Neural cell (in vitro differentiated cells): ENCODE data around the gene KIF5B. TPM values are rescaled to one million over a fixed set of nuclear protein-coding genes. Genes with fewer than 3 reads are reported as not detected.

Experiments
- H2AFZ ChIP-seq: fragments of 200-600, 300-800 bp; sonication (generic), shearing (Covaris generic); 2 replicates; pipeline ENCODE4 v1.6.0; 2014; ENCODE audit warnings: low read depth, mild to moderate bottlenecking, antibody characterized with exemption, low read length, moderate library complexity
- H3F3A ChIP-seq: fragments of 200-600 bp; shearing (Covaris generic); 2 replicates; pipeline ENCODE4 v1.6.1; 2016; ENCODE audit warnings: mild to moderate bottlenecking, moderate library complexity, mixed read lengths, antibody characterized with exemption, low read length; ENCODE audit not compliant: insufficient read depth, poor library complexity, severe bottlenecking
- H3K27ac ChIP-seq: fragments of 200-600, 300-800 bp; sonication (generic), shearing (Covaris generic); 2 replicates; pipeline ENCODE4 v1.5.1; 2014; ENCODE audit warnings: mild to moderate bottlenecking, low read length, moderate library complexity
- H3K27me3 ChIP-seq: fragments of 300-800, 200-600 bp; sonication (generic), shearing (Covaris generic); 2 replicates; pipeline ENCODE4 v1.6.0; 2014; ENCODE audit warnings: mild to moderate bottlenecking, low read depth, low read length, moderate library complexity; ENCODE audit not compliant: insufficient read depth
- H3K36me3 ChIP-seq: fragments of 300-800, 200-600 bp; sonication (generic), shearing (Covaris generic); 2 replicates; pipeline ENCODE4 v1.5.1; 2014; ENCODE audit warnings: mild to moderate bottlenecking, antibody characterized with exemption, low read length, moderate library complexity; ENCODE audit not compliant: insufficient read depth
- H3K4me2 ChIP-seq: fragments of 300-800, 200-600 bp; sonication (generic), shearing (Covaris generic); 2 replicates; pipeline ENCODE4 v1.6.0; 2014; ENCODE audit warnings: mild to moderate bottlenecking, low read length
- H3K4me3 ChIP-seq: fragments of 300-800, 200-600 bp; sonication (generic), shearing (Covaris generic); 2 replicates; pipeline ENCODE4 v1.5.1; 2014; ENCODE audit warnings: mild to moderate bottlenecking, low read length, moderate library complexity
- H3K79me2 ChIP-seq: fragments of 200-600 bp; shearing (Covaris generic); replicated peaks from 2 replicates; pipeline ENCODE4 v1.6.0; 2014; ENCODE audit warnings: mild to moderate bottlenecking, low read length, moderate library complexity; ENCODE audit not compliant: insufficient read depth
- H3K9ac ChIP-seq: fragments of 300-800, 200-600 bp; sonication (generic), shearing (Covaris generic); 2 replicates; pipeline ENCODE4 v1.6.1; 2016; ENCODE audit warnings: mild to moderate bottlenecking, low read length, mixed read lengths
- H3K9me2 ChIP-seq: fragments of 200-600 bp; shearing (Covaris generic); 2 replicates; pipeline ENCODE4 v1.6.1; 2016; ENCODE audit warnings: mild to moderate bottlenecking, low read length, mixed read lengths; ENCODE audit not compliant: insufficient read depth
- H3K9me3 ChIP-seq: fragments of 200-600, 300-800 bp; sonication (generic), shearing (Covaris generic); 2 replicates; pipeline ENCODE4 v1.6.1; 2016; ENCODE audit warnings: mild to moderate bottlenecking, mixed run types, low read length, moderate library complexity, mixed read lengths
- H4K20me1 ChIP-seq: fragments of 200-600 bp; shearing (Covaris generic); 2 replicates; pipeline ENCODE4 v1.6.1; 2016; ENCODE audit warnings: mild to moderate bottlenecking, mixed run types; ENCODE audit not compliant: insufficient read depth
- EP300 ChIP-seq: fragments of 450-650 bp; conservative IDR thresholded peaks from 2 replicates; pipeline ENCODE4 v1.6.1; 2014; ENCODE audit warnings: antibody characterized with exemption, mild to moderate bottlenecking, moderate library complexity; ENCODE audit not compliant: poor library complexity, severe bottlenecking
- EZH2 ChIP-seq: fragments of 200-600, 300-800 bp; shearing (Covaris generic), sonication (generic); IDR thresholded peaks from 2 replicates; pipeline ENCODE4 v1.6.1; 2014; ENCODE audit warnings: antibody characterized with exemption, low read length, borderline replicate concordance, mild to moderate bottlenecking; ENCODE audit not compliant: insufficient read depth, poor library complexity, severe bottlenecking
- MXI1 ChIP-seq: fragments of 450-650 bp; conservative IDR thresholded peaks from 2 replicates; pipeline ENCODE4 v1.6.1; 2014; ENCODE audit warnings: antibody characterized with exemption, mild to moderate bottlenecking; ENCODE audit not compliant: poor library complexity, severe bottlenecking
- POLR2AphosphoS5 ChIP-seq: IDR thresholded peaks from 2 replicates; pipeline ENCODE4 v1.6.1; 2012
- RAD21 ChIP-seq: fragments of 450-650 bp; conservative IDR thresholded peaks from 2 replicates; pipeline ENCODE4 v1.6.1; 2014; ENCODE audit warnings: antibody characterized with exemption, mild to moderate bottlenecking, moderate library complexity
- SMC3 ChIP-seq: fragments of 450-650 bp; conservative IDR thresholded peaks from 2 replicates; pipeline ENCODE4 v1.6.1; 2014; ENCODE audit warnings: antibody characterized with exemption, mild to moderate bottlenecking, moderate library complexity; ENCODE audit not compliant: poor library complexity
- TAF1 ChIP-seq: IDR thresholded peaks from 2 replicates; pipeline ENCODE4 v1.6.1; 2012; ENCODE audit warnings: low read depth
- polyA plus RNA-seq: library from polyadenylated mRNA; depleted of rRNA; stranded (reverse); fragments of >200 nt; gene quantifications from 2 replicates; pipeline ENCODE4 v1.2.3, GENCODE V29; 2014
- TF ChIP-seq, protein P1 (sequence below): IDR thresholded peaks from 2 replicates; pipeline ENCODE4 v1.6.1; 2012; ENCODE audit warnings: borderline replicate concordance
- TF ChIP-seq, protein P2 (sequence below): fragments of 450-650 bp; IDR thresholded peaks from 2 replicates; pipeline ENCODE4 v1.5.1; 2014; ENCODE audit warnings: antibody characterized with exemption, mild to moderate bottlenecking, moderate library complexity; ENCODE audit not compliant: poor library complexity, severe bottlenecking

Gene KIF5B
- polyA plus RNA-seq, 1 donor from 2014 or later: 96.3 TPM

DNA sequence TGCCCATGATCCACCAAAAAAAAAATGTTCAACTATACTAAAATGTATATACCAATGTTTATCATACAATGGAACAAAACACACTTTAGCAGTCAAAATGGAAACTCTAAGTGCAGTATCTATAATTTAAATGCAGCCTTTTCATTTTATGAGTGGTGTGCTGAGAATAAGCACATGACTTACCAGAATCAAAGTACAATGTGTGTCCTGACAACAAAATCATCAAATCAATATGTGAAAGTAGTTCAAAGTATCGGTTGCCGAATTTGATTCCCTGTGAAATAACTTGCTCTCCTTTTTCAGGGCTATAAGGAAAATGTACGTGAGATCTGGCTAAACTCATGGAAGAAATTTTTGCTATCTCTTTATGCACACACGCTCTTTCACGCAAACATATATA is 16.9 kb upstream of the KIF5B start:
- no peak for TF ChIP-seq EP300
- Histone ChIP-seq H3K4me2 (no peak overlapping the region), H4K20me1 (no peaks in the 10 kb centered on the region), H3K9ac (no peak overlapping the region), H3F3A (no peaks in the 10 kb centered on the region), H3K9me2 (no peaks in the 10 kb centered on the region), H3K79me2 (no peaks in the 10 kb centered on the region), H3K36me3 (no peaks in the 10 kb centered on the region), H2AFZ (no peak overlapping the region), H3K4me3 (no peak overlapping the region), H3K27me3 (no peaks in the 10 kb centered on the region), H3K27ac (no peak overlapping the region), H3K9me3 (no peaks in the 10 kb centered on the region)

DNA sequence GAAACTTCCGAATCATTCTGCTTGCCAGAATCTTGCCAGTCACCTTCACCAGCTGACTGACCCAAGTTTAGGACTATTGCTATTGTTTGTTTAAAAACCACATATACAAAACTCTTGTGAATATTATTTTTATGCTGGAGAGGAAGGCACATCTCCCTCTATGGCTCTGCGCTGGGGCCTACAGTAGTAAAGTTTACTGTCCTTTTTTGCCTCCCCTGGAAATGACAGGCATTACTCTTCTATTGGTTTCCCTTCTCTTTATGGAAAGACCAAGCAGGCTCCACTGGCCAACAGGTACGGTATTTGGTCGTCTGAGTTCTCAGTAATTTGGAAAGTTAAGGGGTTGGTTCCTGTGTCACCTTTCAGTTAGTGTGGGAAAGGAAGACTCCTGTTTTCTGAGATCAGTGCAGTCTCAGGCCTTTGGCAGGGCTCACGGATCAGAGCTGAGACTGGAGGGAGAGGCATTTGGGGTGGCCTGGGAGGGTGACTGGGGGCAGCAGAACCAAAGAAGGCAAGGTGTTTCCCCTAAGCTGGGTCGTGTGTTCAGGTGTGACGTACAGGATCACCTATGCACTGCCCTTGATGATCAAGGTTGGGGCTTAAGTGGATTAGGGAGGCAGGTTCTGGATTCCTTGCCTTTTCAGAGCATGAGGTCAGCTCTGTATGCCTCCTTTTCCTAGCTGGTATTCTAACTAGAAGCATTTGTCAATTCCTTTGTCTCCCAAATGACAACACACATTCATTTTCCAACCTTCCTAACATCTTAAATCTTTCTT is 16.0 kb upstream of the KIF5B start:
- H3K4me3 ChIP-seq: no peak overlapping the region
- no peaks in the 10 kb centered on the region for H3K9me2 ChIP-seq
- no peak overlapping the region for H3K27ac ChIP-seq
- H3F3A ChIP-seq: no peaks in the 10 kb centered on the region
- H4K20me1 ChIP-seq: no peaks in the 10 kb centered on the region
- H3K79me2 ChIP-seq: no peaks in the 10 kb centered on the region
- no peaks in the 10 kb centered on the region for H3K9me3 ChIP-seq
- no peak overlapping the region for H3K4me2 ChIP-seq
- no peak overlapping the region for H2AFZ ChIP-seq
- no peak overlapping the region for H3K9ac ChIP-seq
- no peaks in the 10 kb centered on the region for H3K36me3 ChIP-seq
- no peak for TF ChIP-seq RAD21
- no peak for TF ChIP-seq MXI1
- no peak for TF ChIP-seq SMC3
- TF ChIP-seq, protein P1, sequence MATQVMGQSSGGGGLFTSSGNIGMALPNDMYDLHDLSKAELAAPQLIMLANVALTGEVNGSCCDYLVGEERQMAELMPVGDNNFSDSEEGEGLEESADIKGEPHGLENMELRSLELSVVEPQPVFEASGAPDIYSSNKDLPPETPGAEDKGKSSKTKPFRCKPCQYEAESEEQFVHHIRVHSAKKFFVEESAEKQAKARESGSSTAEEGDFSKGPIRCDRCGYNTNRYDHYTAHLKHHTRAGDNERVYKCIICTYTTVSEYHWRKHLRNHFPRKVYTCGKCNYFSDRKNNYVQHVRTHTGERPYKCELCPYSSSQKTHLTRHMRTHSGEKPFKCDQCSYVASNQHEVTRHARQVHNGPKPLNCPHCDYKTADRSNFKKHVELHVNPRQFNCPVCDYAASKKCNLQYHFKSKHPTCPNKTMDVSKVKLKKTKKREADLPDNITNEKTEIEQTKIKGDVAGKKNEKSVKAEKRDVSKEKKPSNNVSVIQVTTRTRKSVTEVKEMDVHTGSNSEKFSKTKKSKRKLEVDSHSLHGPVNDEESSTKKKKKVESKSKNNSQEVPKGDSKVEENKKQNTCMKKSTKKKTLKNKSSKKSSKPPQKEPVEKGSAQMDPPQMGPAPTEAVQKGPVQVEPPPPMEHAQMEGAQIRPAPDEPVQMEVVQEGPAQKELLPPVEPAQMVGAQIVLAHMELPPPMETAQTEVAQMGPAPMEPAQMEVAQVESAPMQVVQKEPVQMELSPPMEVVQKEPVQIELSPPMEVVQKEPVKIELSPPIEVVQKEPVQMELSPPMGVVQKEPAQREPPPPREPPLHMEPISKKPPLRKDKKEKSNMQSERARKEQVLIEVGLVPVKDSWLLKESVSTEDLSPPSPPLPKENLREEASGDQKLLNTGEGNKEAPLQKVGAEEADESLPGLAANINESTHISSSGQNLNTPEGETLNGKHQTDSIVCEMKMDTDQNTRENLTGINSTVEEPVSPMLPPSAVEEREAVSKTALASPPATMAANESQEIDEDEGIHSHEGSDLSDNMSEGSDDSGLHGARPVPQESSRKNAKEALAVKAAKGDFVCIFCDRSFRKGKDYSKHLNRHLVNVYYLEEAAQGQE: no peak
- TF ChIP-seq, protein P2, sequence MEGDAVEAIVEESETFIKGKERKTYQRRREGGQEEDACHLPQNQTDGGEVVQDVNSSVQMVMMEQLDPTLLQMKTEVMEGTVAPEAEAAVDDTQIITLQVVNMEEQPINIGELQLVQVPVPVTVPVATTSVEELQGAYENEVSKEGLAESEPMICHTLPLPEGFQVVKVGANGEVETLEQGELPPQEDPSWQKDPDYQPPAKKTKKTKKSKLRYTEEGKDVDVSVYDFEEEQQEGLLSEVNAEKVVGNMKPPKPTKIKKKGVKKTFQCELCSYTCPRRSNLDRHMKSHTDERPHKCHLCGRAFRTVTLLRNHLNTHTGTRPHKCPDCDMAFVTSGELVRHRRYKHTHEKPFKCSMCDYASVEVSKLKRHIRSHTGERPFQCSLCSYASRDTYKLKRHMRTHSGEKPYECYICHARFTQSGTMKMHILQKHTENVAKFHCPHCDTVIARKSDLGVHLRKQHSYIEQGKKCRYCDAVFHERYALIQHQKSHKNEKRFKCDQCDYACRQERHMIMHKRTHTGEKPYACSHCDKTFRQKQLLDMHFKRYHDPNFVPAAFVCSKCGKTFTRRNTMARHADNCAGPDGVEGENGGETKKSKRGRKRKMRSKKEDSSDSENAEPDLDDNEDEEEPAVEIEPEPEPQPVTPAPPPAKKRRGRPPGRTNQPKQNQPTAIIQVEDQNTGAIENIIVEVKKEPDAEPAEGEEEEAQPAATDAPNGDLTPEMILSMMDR: no peak
- no peak for TF ChIP-seq TAF1
- no peak for TF ChIP-seq EP300
- TF ChIP-seq POLR2AphosphoS5: no peak
- no peak for TF ChIP-seq EZH2
- no peaks in the 10 kb centered on the region for H3K27me3 ChIP-seq
